Muscle layer of duodenum (tissue), 2 donors: ENCODE measurements around the gene NEK10.

Source experiments
- H3K27ac ChIP-seq: one replicate; pipeline ENCODE4 v1.7.0; 2013; ENCODE audit warnings: mild to moderate bottlenecking, low read length
- H3K27me3 ChIP-seq: one replicate; pipeline ENCODE4 v1.7.0; 2013; ENCODE audit warnings: low read depth, mild to moderate bottlenecking, control low read depth, low read length
- H3K36me3 ChIP-seq, 2 donors: one replicate each; pipeline ENCODE4 v1.7.0; 2013; ENCODE audit warnings: low read length in 2 of 2, control low read depth in 1 of 2, mild to moderate bottlenecking in 1 of 2; ENCODE audit not compliant: insufficient read depth in 2 of 2, control insufficient read depth in 1 of 2
- H3K4me1 ChIP-seq, 2 donors: one replicate each; pipeline ENCODE4 v1.7.0; 2013; ENCODE audit warnings: low read length in 2 of 2, mild to moderate bottlenecking in 2 of 2, control low read depth in 1 of 2, moderate library complexity in 1 of 2; ENCODE audit not compliant: insufficient read depth in 2 of 2, control insufficient read depth in 1 of 2
- H3K4me3 ChIP-seq, 2 donors: one replicate each; pipeline ENCODE4 v1.7.0; 2013; ENCODE audit warnings: low read length in 2 of 2, low read depth in 1 of 2, mild to moderate bottlenecking in 1 of 2
- H3K9me3 ChIP-seq, 2 donors: one replicate each; pipeline ENCODE4 v1.7.0; 2013; ENCODE audit warnings: low read length in 2 of 2, control low read depth in 1 of 2, mild to moderate bottlenecking in 1 of 2; ENCODE audit not compliant: control insufficient read depth in 1 of 2
- donor health status: healthy.

Gene NEK10

DNA sequence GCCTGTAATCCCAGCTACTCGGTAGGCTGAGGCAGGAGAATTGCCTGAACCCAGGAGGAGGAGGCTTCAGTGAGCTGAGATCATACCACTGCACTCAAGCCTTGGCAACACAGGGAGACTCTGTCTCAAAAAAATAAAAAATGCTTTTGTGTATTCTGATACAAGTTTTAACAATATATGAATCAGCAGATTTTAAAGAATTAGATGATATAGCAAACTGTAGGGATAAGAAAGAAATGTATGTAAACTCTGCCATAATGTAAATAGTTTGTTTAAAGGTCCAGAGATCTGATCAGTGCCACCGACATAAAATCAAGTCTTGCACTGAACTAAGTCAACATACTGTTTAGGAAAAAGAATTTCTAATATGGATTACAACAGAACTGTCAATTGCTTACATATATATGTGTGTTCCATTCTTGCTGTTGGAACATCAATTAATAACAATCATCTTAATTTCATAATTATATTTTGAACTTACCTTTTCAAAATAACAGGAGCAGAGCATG lies 208.3 kb downstream of the NEK10 start:
- Histone ChIP-seq H3K4me3 (no peak overlapping the region), H3K27ac (no peak overlapping the region), H3K4me1 (no peaks in the 10 kb centered on the region), H3K9me3 (no peaks in the 10 kb centered on the region), H3K36me3 (no peaks in the 10 kb centered on the region), H3K27me3 (no peaks in the 10 kb centered on the region)

DNA sequence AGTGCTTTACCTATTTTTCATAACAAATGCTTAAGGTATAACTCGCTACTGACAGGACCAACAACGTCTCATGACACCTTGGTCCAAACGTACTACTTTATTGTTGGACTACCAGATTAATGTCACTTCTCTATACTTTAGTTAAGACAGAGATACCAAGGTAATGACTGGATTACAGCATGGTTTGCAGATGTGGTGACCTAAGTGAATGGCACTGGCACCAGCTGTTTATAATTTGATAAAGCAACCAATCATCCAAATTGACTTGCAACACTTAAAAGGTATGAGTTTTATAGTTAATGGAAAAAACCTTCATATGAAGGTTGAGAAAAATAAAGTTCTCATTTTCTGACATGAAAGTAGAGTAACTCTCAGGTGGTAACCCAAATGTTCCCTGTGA lies 209.0 kb downstream of the NEK10 start:
- Histone ChIP-seq H3K27ac (no peak overlapping the region), H3K4me1 (no peaks in the 10 kb centered on the region), H3K36me3 (no peaks in the 10 kb centered on the region), H3K4me3 (no peak overlapping the region), H3K9me3 (no peaks in the 10 kb centered on the region), H3K27me3 (no peaks in the 10 kb centered on the region)

DNA sequence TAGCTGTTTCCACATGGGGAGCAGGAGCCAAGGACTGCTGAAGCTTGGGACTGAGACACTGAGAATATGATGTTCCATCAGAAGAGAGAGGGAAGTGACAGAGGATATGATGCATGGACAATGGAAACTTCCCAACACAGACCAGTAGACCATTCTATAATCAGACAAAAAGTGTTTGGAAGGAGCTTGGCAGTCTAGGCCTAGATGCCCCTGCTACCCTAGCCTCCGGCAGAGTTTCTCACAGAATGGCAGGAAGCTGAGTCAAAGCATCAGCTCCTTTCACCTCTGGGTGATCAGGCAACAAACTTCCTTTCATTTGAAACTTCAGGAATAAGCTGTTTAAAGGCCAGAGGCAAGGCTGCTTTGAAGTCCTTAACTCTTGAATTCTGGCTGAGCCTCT lies 222.0 kb downstream of the NEK10 start:
- Histone ChIP-seq H3K27me3 (no peaks in the 10 kb centered on the region), H3K9me3 (no peaks in the 10 kb centered on the region), H3K36me3 (no peaks in the 10 kb centered on the region), H3K4me1 (no peaks in the 10 kb centered on the region), H3K27ac (no peak overlapping the region), H3K4me3 (no peak overlapping the region)

DNA sequence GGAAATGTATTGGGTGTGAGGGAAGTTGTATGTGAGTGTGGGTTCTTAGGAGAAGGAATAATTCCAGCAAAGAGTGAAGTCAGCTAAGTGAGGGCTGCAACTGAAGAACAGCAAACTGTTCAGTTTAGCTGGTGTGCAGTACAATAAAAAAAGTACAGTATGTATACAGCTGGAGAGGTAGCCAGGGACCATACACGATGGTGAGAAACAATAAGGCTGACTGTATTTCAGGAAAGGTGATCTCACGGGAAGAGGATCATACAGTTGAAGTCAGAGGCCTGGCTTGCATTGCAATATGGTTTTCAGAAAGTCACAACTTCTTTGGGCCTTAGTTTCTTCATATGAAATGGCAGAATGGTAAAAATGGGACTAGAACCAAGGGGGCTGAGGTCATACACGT lies 222.4 kb downstream of the NEK10 start:
- Histone ChIP-seq H3K9me3 (no peaks in the 10 kb centered on the region), H3K4me1 (no peaks in the 10 kb centered on the region), H3K27ac (no peak overlapping the region), H3K4me3 (no peak overlapping the region), H3K36me3 (no peaks in the 10 kb centered on the region), H3K27me3 (no peaks in the 10 kb centered on the region)

DNA sequence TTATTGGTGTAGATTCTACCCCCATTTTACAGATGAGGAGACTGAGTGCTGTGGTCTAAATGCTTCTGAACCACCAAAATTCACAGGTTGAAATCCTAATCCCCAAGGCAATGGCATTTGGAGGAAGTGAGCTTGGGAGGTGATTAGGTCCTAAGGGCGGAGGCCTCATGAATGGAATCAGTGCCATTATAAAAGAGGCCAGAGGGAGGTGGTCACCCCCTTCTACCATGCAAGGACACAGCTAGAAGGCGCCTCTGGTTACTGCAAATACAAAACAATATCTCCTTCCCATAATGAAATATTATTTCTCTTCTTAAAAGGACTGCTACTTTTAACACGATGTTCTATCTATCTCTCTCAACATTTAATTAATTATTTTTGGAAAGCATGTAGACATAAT lies 223.5 kb downstream of the NEK10 start:
- Histone ChIP-seq H3K27me3 (no peaks in the 10 kb centered on the region), H3K9me3 (peaks cover 0 to 6% of the 10 kb centered on the region in 2 donors), H3K4me1 (no peaks in the 10 kb centered on the region), H3K27ac (no peak overlapping the region), H3K4me3 (no peak overlapping the region), H3K36me3 (no peaks in the 10 kb centered on the region)

DNA sequence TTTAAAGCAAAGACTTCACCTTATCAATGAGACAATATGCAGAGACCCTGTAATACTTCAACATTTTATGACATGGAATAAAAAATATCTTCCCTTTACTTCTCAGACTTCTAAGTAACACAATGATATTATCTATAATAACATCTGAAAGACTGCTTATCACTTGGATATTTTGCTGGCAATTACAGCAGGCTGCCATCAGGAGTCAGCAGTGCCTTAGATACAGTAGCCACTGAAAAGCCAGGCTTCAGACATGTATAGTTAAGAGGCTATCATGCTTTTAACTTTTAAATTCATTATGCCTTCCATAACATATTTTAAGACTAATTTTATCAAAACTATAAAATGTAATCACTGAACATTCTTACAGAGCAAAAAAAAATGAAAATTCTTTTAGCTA lies 227.5 kb downstream of the NEK10 start:
- Histone ChIP-seq H3K36me3 (no peaks in the 10 kb centered on the region), H3K27ac (no peak overlapping the region), H3K9me3 (peaks cover 0 to 6% of the 10 kb centered on the region in 2 donors), H3K27me3 (no peaks in the 10 kb centered on the region), H3K4me1 (no peaks in the 10 kb centered on the region), H3K4me3 (no peak overlapping the region)

DNA sequence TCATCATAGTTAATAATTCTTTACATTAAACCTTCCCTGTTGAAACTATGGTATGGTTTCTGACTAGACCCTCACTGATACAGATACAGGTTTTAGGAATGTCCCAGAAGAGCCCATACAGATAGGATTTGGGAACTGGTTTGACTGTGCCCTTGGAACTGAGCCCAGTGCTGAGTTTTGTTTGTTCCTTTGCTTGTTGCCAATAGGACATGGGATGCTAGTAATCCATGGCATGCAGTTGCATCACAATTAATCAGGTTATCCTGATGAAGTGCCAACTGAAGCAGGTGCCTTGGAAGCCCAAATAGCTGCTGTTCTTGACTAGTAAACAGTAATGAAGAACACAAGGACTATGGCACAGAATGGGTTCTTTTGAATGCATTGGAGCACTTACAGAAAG lies 230.6 kb downstream of the NEK10 start:
- Histone ChIP-seq H3K4me1 (peaks cover 0 to 7% of the 10 kb centered on the region in 2 donors), H3K4me3 (no peak overlapping the region), H3K27ac (no peak overlapping the region), H3K36me3 (no peaks in the 10 kb centered on the region), H3K27me3 (no peaks in the 10 kb centered on the region), H3K9me3 (peaks cover 0 to 6% of the 10 kb centered on the region in 2 donors)

DNA sequence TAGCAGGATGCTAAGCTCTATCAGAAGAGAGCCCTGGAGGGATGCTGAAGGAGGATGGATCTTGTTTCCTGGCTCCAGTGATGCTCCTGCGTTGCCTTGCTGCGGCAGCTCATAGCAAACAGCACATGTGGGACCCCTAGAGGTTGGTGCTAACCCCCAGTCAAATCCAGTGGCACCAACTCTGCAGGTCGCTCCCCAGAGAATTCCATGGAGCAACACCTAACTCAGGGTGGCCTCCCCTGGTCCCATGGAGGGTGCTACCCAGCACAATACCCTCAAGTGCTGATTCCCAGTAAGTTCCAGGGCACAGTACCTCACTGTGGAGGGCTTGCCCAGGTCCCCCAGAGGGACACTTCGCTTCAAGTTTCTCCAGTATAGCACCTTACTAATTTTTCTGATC lies 231.2 kb downstream of the NEK10 start:
- no peaks in the 10 kb centered on the region for H3K27me3 ChIP-seq
- H3K9me3 ChIP-seq, result peaks cover 0 to 6% of the 10 kb centered on the region in 2 donors
- H3K4me3 ChIP-seq, result no peak overlapping the region
- H3K36me3 ChIP-seq, result no peaks in the 10 kb centered on the region
- H3K27ac ChIP-seq, result no peak overlapping the region
- H3K4me1 ChIP-seq, result peaks cover 0 to 7% of the 10 kb centered on the region in 2 donors

DNA sequence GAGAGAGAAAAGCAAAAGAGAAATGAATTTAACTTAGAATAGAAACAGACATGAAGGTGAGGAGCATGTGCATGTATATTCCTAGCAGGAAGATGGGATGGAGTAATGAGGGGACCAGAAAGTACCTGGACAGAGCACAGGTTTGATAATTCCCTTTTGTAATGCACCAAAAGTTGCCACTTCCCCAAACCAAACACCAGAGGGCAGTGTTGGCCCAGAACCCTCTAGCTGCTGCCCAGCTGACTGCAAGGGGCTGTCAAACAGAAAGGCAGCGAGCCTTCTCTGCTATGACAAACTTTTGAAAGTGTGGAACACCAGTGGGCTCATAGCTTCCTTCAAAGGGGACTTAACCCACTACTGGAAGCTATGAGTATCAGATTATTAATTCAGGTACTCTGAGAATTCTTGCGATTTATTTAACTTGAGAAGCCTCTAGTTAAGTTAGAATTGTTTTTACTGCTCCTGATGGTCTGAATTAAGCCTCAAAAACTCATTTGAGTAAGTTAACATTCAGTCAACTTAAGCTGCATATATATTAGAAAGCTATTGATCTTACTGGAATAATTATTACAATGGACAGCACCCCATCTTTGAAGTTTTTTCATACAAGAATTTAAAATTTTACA lies 234.9 kb downstream of the NEK10 start:
- Histone ChIP-seq H3K27ac (no peak overlapping the region), H3K4me3 (no peak overlapping the region), H3K9me3 (no peaks in the 10 kb centered on the region), H3K4me1 (peaks cover 0 to 7% of the 10 kb centered on the region in 2 donors), H3K36me3 (no peaks in the 10 kb centered on the region), H3K27me3 (no peaks in the 10 kb centered on the region)

DNA sequence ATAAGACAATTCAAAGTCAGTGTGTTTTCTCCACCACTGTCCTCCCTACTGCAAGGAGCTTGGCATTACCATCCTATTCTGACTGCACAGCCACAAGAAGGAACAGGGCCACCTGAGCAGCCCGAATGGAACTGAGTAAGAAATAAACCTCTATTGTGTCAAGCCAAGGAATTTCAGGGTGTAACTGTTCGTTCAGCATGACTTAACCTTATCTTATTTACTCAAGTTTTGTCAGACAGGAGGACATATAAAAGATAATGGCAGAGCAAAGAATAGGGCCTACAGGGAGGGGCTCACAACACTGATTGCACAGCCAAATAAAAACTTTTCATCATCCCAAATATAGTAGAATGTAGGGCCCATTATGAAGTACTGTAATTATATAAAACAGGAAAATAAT lies 236.1 kb downstream of the NEK10 start:
- H3K36me3 ChIP-seq, result no peaks in the 10 kb centered on the region
- H3K27me3 ChIP-seq, result no peaks in the 10 kb centered on the region
- H3K27ac ChIP-seq, result no peak overlapping the region
- H3K9me3 ChIP-seq, result no peaks in the 10 kb centered on the region
- no peak overlapping the region for H3K4me3 ChIP-seq
- H3K4me1 ChIP-seq, result peaks cover 0 to 7% of the 10 kb centered on the region in 2 donors

DNA sequence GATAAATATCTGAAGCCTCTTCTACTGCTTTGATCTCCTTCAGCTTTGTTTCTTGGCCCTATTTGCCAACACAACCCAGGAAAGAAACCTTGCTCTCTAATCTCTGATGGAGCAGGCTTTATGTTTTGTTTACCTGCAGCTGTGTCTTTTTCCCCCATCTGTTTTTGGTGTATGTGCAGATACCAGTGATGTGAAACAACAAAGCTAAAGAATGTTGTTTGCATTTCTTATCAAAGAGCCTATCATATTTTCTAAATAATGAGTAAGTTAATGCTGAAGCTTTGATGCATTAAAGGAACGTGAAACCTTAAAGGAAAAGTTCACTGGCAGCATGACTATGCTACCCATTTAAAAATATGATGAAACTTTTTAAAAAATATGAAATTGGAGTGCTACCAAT lies 238.4 kb downstream of the NEK10 start:
- Histone ChIP-seq H3K4me1 (peaks cover 0 to 7% of the 10 kb centered on the region in 2 donors), H3K9me3 (no peaks in the 10 kb centered on the region), H3K4me3 (no peak overlapping the region), H3K27me3 (no peaks in the 10 kb centered on the region), H3K36me3 (no peaks in the 10 kb centered on the region), H3K27ac (no peak overlapping the region)

DNA sequence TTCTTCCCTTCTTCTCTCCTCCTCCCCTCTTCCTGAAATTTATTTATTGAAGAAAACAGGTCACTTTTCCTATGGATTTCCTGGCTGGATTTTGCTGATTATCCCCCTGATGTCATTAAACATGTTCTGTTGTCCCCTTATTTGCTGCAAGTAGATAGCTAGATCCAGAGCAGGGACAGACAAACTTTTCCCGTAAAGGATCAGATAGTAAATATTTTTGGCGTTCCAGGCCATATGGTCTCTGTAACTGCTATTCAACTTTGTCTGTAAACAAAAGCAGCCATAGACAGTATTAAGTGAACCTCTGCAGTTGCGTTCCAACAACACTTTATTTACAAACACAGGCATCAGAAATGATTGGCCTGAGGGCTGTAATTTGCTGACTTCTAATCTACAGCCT lies 241.3 kb downstream of the NEK10 start:
- Histone ChIP-seq H3K36me3 (no peaks in the 10 kb centered on the region), H3K27ac (no peak overlapping the region), H3K9me3 (no peaks in the 10 kb centered on the region), H3K4me1 (no peaks in the 10 kb centered on the region), H3K4me3 (no peak overlapping the region), H3K27me3 (no peaks in the 10 kb centered on the region)
